ENCODE data around the gene L1TD1.
"Not testable (repeated sequence)": the region's sequence is repeated elsewhere in the genome, so short reads cannot be mapped to it uniquely, and the experiment has no call there.

Gene L1TD1, protein sequence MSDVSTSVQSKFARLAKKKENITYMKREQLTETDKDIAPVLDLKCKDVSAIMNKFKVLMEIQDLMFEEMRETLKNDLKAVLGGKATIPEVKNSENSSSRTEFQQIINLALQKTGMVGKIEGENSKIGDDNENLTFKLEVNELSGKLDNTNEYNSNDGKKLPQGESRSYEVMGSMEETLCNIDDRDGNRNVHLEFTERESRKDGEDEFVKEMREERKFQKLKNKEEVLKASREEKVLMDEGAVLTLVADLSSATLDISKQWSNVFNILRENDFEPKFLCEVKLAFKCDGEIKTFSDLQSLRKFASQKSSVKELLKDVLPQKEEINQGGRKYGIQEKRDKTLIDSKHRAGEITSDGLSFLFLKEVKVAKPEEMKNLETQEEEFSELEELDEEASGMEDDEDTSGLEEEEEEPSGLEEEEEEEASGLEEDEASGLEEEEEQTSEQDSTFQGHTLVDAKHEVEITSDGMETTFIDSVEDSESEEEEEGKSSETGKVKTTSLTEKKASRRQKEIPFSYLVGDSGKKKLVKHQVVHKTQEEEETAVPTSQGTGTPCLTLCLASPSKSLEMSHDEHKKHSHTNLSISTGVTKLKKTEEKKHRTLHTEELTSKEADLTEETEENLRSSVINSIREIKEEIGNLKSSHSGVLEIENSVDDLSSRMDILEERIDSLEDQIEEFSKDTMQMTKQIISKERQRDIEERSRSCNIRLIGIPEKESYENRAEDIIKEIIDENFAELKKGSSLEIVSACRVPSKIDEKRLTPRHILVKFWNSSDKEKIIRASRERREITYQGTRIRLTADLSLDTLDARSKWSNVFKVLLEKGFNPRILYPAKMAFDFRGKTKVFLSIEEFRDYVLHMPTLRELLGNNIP

DNA sequence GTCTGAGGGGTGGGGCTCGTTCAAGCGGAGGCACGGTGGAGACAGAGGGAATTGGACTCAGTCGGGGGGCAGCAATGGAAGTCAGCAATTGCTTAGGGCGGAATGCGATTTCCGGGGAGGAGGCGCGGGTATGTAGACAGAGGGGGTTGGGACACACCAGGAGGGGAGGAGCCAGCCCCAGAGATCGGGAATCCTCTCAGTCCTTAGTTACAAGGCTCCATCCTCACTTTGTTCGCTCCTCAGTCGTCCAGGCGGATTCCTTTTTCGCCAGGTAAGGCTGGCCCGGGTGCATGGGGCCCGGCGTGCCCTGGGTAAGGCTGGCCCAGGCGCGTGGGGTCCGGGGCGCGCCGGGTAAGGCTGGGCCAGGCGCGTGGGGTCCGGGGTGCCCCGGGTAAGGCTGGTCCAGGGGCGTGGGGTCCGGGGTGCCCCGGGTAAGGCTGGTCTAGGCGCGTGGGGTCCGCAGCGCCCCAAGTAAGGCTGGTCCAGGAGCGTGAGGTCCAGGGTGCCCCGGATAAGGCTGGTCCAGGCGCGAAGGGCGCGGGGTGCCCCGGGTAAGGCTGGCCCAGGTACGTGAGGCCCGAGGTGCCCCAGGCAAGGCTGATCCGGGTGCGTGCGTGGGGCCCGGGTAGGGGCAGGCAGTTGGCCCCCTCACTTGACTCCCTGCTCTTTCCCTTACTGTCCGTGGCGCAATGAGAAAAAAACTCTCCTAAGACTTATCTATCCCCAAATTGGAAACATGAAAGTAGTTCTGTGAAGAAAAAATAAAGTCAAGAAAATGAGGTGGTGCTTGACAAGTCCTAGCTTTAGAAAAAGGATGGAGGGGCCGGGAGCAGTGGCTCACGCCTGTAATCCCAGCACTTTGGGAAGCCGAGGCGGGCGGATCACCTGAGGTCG lies at the start of gene L1TD1:
TSS of gene L1TD1 (plus strand) at position 199 of the 894 bp plus-strand sequence. CDS start 11,780 bp downstream, outside the sequence.
- DNase-seq, result no peak

DNA sequence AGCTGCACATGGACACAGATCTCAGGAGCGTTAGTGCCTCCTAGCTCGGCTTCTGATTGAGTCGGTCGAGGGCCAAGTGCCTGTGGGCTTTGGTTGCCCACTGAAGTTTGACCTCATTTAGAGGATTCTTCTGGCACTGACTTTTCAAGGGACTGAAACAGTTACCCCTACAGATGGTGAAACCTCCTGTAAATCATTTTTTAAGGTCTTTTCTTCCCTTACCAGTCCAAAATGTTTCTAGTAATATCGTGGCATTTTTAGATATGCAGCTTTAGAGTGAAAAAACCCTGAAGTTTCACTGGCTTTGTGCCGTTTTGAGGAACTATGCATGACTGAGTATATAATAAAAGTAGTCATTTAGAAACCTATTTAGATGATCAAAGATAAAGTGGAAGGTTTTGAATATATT lies 34.7 kb upstream of the L1TD1 start:
- no peak for DNase-seq

DNA sequence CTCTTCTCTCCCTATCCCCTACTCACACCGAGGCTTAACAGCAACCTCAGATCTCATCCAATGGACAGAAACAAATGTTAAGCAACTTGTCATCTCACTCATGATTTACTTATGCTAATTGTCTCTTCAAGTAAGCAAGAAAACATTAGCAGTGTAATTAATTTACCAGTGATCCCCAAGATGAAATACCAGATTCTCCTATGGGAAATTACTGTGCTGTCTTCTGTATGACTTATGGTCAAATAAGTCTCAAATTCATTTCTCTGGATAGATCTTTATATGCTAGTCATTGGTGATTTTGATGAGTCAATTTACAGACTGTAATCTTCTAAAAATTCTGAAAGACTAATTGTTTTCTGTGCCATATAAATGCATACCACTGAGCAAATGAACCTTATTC lies 32.9 kb upstream of the L1TD1 start:
- DNase-seq, result no peak

DNA sequence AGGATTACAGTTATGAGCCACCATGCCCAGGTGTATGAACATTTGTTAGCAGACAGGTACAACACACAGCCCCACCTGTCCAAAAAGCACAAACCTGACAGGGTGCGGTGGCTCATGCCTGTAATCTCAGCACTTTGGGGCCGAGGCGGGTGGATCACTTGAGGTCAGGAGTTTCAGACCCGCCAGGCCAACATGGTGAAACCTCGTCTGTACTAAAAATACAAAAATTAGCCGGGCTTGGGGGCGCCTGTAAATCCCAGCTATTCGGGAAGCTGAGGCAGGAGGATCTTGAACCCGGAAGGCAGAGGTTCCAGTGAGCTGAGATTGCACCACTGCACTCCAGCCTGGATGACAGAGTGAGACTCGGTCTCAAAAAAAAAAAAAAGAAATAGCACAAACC lies 24.3 kb upstream of the L1TD1 start:
- DNase-seq, result not testable (repeated sequence)

DNA sequence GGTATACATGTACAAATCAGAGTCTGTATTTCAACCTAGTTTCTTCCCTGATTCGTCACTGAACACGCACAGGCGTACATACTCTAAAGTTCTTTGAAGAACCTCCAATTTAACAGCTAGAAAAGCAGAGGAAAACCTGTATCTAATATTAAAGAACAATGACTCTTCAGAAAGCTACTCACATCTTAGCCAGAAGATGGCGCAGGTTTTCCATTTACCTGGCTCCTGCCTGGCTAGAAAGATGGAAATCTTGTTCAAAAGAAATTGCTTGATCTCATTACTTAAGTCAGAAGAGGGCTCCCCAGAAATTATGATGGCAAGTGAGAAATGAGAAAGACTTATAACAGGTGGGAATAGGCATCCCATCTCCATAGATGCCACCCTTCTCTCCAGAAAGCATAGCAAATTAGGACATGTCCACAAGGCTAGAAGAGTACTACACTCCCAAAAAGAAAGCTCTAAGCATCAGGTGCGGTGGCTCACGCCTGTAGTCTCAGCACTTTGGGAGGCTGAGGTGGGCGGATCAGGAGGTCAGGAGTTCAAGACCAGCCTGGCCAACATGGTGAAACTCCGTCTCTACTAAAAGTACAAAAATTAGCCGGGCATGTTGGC lies 19.0 kb upstream of the L1TD1 start:
- DNase-seq, result no peak

DNA sequence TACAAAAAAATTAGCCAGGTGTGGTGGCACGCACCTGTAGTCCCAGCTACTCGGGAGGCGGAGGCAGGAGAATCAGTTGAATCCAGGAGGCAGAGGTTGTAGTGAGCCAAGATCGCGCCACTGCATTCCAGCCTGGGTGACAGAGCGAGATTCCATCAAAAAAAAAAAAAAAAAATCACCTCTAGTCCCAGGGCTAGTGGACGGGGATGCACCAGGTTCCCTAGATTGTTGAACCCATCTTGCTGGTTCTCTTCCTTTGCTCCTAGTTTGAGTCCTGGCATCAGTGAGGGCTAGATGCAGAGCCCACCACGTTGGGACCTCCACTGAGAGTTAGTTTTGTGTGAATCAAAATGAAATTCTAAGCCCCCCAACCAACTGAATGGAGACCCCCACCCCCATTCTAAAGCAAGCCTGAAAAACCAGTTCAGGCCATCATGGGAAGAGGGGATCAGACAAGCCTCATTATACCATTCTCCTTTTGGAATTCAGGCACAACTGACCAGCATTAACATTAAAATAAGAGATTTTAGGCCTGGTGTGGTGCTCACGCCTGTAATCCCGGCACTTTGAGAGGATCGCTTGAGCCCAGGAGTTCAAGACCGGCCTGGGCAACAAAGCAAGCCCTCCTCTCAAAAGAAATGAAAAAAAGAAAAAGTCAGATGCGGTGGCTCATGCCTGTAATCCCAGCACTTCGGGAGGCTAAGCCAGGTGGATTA lies 17.9 kb upstream of the L1TD1 start:
- DNase-seq, result no peak

DNA sequence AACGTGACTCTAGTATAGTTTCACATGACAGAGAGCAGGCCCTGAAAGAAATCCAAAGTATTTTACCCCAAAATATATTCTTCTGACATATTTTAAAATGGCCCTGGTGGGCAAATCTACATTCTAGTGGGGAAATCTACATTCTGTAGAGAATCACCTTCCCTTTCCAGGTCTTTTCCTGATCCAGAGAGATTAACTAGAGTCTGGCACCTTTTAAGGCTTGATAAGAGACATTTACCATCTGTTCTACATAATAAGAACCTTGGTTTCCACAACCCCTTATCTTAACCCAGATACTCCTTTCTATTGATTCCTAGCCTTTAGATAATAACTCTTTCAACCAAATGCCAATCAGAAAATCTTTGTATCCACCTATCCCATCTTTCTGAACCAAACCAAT lies 17.0 kb upstream of the L1TD1 start:
- DNase-seq, result no peak

DNA sequence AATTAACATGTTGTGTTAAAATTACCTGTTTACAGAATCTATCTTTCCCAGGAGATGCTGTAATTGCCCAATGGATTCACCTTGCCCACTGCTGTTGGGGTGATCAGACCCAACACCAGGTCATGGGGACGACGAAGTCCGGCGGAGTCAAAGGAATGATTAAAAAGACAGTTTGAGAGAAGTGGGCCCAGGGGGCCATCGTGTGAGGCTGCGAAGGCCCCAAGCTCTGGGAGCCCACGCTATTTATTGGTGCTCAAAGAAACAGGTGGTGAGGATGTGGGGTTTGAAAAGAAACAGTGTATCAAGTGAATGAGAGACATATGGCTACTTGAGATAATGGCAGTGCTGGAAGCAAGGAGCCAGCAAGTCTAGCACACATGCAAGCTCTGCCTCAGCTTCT lies 16.3 kb upstream of the L1TD1 start:
- DNase-seq, result no peak

DNA sequence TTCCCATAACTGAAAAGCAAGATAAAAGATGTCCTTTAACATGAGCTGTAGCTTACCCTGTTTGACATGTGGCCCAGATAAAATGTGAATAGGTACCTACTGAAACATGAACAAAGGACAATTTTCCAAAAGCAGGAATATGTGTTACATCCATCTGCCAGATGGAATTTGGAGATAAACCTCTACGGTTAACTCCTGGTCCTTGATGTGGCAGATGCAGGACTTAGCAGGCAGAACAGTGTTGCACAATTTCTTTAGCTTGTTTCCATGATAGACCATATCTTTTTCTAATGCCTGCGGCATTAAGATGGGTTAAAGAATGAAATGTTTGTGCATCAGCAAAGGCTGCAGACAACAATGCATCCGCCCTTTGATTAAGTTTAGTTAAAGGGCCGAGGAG lies 14.6 kb upstream of the L1TD1 start:
- DNase-seq, result not testable (repeated sequence)

DNA sequence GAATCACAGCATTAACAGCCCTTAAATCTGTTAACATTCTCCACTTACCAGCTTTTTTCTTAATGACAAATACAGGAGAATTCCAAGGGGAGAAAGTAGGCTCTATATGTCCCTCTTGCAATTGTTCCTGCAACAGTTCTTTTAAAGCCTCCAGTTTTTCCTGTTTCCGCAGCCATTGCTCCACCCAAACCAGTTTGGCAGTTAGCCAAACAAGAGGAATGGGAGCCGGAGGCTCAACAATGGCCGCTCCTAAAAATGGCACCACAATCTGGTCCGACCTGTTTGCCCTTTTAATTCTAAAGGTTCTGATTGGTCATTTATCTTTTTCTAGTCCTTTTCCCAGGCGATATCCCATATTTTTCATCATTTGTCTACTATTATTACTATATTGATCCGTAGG lies 14.0 kb upstream of the L1TD1 start:
- no peak for DNase-seq

DNA sequence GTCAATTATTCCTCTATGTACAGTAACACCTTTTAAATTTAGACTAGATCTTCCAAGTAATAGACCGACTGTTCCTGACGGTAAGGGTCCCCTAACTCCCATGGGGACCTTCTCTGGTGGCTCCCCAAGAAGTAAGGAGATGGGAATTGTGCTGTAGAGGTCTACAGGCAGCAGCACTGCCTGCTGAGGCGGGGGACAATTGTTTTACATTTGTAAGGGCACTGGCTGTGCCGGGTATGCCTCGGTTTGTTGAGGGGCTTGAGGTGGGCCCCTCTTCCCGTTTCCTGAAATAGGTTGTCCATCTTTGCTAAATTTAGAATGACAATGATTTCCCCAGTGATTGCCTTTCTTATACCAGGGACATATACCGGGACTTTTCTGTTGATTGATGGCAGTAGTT lies 13.1 kb upstream of the L1TD1 start:
- DNase-seq, result no peak

DNA sequence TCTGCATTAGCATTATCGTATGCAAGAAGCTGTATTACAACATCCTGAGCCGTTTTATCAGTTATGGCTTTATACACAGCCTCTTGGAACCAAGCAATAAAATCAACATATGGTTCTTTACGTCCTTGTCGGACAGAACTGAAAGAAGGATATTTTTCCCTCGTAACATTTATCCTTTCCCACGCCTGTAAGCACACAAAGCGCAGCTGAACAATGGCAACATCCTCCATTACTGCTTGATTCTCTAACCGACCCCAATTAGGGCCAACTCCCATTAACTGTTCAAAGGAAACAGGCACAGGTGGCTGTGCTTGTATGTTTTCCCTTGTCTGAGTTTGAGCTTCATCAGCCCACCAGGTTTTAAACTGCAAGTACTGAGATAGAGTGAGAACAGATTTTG lies 12.5 kb upstream of the L1TD1 start:
- not testable (repeated sequence) for DNase-seq

DNA sequence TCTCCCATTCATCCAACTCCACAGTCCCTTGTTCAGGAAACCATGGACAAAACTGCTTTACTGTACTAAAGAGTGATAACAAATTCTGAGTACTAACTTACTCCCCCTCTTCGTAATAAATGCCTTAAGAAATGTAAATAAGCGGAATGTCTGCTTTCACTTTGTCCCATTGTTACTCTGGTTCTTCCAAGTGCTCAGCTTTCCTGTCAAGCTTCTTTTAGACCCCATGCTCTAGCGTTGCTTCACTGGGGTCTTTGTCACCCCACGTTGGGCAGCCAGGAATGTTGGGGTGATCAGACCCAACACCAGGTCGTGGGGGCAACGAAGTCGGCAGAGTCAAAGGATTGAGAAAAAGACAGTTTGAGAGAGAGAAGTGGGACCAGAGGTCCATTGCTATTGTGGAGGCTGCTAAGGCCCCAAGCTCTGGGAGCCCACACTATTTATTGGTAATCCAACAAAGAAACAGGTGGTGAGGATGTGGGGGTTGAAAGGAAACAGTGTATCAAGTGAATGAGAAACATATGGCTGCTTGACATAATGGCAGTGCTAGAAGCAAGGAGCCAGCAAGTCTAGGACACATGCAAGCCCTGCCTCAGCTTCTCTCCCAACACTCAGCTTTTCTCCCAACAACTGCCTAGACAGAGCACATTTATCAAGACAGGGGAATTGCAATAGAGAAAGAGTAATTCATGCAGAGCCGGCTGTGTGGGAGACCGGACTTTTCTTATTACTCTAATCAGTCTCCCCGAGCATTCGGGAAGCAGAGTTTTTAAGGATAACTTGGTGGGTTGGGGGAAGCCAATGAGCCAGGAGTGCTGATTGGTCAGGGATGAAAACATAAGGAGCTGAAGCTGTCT lies 11.3 kb upstream of the L1TD1 start:
- DNase-seq, result not testable (repeated sequence)

DNA sequence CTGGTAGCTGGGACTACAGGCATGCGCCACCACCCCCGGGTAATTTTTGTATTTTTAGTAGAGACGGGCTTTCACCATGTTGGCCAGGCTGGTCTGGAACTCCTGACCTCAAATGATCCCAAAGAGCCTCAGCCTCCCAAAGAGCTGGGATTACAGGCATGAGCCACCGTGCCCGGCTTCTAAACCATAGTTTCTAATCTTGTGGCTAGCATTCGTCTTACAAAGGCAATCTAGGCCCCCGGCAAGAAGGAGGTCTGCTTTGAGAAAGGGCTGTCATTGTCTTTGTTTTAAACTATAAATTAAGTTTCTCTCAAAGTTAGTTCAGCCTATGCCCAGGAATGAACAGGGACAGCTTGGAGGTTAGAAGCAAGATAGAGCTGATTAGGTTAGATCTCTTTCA lies 10.3 kb upstream of the L1TD1 start:
- no peak for DNase-seq

DNA sequence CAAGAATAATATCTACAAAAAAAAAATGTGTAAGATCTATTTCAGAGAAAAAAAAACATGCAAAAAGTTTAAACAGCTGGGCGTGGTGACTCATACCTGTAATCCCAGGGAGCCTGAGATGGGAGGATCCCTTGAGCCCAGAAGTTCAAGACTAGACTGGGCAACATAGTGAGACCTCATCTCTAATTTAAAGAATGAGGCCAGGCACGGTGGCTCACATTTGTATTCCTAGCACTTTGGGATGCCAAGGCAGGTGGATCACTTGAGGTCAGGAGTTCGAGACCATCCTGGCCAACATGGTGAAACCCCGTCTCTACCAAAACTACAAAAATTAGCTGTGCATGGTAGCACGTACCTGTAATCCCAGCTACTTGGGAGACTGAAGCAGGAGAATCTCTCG lies 9.4 kb upstream of the L1TD1 start:
- DNase-seq, result not testable (repeated sequence)

DNA sequence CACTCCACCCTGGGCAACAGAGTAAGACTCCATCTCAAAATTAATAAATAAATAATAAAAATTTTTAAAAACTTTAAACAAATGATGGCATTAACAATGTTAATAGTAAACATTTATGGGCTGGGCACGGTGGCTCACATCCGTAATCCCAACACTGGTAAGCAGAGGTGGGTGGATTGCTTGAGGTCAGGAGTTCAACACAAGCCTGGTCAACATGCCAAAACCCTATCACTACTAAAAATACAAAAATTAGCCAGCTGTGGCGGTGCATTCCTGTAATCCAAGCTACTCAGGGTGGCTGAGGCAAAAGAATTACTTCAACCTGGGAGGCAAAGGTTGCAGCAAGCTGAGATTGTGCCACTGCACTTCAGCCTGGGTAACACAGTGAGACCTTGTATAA lies 9.0 kb upstream of the L1TD1 start:
- no peak for DNase-seq

DNA sequence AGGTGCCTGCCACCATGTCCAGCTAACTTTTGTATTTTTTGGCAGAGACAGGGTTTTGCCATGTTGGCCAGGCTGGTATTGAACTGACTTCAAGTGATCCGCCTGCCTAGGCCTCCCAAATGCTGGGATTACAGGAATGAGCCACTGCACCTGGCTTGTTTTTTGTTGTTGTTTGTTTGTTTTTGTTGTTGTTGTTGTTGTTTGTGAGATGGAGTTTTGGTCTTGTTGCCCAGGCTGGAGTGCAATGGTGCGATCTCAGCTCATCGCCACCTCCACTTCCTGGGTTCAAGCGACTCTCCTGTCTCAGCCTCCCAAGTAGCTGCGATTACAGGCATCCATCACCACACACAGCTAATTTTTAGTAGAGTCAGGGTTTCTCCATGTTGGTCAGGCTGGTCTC lies 7.1 kb upstream of the L1TD1 start:
- no peak for DNase-seq

DNA sequence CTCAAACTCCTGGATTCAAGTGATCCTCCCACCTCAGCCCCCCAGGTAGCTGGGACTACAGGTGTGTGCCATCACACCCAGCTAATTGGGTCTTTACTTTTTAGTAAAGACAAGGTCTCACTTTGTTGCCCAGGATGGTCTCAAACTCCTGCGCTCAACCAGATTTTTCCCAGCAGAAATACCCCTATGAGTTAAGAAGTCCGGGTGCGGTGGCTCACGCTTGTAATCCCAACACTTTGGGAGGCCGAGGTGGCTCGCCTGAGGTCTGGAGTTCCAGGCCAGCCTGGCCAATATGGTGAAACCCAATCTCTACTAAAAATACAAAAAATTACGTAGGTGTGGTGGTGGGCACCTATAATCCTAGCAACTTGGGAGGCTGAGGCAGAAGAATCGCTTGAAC lies 6.5 kb upstream of the L1TD1 start:
- DNase-seq, result no peak

DNA sequence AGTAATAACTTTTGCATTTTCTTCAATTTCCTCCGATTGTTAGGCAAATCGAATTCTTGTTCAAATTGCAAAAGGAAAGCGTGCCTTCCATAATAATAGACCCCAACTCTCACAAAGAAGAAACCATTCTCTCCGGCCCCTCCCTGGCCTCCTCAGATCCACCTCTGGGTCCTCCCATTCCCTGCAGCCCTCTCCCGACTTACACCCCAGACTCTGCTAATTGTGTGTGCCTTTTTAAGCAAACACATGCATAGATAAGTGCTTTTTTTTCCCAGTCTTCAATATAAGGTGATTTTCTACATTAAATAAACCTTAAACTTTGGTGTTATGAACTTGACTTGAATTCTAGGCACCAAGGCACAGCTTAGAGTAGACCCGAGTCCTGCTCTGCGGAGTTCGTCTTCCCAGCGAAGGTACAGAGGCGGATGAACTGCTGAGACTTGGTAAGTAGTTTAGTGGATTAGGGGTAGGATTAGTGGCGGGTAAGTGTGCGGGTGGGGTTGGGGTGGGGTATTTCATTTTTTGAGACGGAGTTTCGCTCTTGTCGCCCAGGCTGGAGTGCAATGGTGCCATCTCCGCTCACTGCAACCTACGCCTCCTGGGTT lies 1.5 kb downstream of the L1TD1 start:
- no peak for DNase-seq

DNA sequence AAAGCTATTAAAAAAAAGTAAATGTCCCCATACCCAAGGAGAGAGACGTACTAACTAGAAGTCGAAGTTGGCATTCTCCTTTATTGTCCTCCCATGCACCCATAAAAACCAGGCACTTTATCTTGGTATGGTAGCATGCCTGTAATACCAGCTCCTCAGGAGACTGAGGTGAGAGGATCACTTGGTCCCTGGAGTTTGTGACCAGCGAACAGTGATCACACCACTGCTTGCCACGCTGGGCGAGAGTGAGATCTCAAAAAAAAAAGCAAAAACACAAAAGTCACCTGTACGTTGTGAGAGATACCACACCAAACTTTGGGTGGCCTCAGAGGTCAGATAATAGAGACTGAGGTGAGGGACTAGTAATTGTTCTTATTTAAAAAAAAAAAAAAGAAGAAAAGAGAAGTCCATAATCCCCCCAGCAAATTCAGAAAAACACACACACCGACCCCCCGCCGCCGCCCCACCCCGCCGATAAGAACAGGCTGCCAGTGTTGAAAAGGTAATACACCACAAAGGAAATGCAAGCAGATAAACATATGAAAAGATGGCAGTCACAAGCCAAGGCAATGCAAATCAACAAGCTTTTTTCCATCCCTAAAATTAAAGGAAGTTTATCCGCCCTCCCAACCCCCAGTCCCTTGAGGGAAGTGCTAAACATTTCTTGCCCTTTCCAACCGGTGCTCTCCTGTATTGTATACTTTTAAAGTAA lies 3.6 kb downstream of the L1TD1 start:
- DNase-seq, result no peak

All from activated naive CD4-positive, alpha-beta T cell (primary cell).